GM12875 (cell line): ENCODE data around the gene C14orf180.

ENCODE experiments used
- H3K4me3 ChIP-seq: one replicate; pipeline ENCODE4 v1.5.1; 2011; ENCODE audit warnings: low read depth, low read length, control low read depth
- TF ChIP-seq, protein P1 (sequence below): IDR thresholded peaks from 2 replicates; pipeline ENCODE4 v1.5.1; 2011; ENCODE audit warnings: low read depth, mild to moderate bottlenecking, control low read depth, inconsistent platforms, low read length, moderate library complexity, borderline replicate concordance; ENCODE audit not compliant: insufficient read depth

C14orf180 gene

GRCh38 chr14:104559804-104560585, 19.6 kb upstream of the C14orf180 start:
- TF ChIP-seq, protein P1, sequence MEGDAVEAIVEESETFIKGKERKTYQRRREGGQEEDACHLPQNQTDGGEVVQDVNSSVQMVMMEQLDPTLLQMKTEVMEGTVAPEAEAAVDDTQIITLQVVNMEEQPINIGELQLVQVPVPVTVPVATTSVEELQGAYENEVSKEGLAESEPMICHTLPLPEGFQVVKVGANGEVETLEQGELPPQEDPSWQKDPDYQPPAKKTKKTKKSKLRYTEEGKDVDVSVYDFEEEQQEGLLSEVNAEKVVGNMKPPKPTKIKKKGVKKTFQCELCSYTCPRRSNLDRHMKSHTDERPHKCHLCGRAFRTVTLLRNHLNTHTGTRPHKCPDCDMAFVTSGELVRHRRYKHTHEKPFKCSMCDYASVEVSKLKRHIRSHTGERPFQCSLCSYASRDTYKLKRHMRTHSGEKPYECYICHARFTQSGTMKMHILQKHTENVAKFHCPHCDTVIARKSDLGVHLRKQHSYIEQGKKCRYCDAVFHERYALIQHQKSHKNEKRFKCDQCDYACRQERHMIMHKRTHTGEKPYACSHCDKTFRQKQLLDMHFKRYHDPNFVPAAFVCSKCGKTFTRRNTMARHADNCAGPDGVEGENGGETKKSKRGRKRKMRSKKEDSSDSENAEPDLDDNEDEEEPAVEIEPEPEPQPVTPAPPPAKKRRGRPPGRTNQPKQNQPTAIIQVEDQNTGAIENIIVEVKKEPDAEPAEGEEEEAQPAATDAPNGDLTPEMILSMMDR, result no peak
- H3K4me3 ChIP-seq, result no peak overlapping the region

DNA sequence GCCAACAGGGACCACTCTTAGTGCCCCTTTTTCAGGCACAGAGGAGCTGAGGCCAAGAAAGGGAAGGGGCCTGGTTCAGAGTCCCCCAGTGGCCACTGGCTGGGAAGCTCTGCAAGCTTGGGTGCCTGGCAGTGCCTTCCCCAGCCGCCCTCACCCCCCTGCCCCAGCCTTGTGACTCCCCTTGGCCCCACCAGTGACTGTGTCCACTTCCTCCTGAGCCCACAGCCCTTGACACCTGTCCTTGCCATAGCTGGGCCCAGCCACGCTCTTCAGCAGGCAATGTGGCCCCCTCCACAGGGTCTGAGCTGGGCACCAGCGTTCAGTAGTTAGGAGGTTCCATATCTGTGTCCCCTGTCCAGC, 19.0 kb upstream of the C14orf180 start:
- TF ChIP-seq, protein P1, result no peak

DNA sequence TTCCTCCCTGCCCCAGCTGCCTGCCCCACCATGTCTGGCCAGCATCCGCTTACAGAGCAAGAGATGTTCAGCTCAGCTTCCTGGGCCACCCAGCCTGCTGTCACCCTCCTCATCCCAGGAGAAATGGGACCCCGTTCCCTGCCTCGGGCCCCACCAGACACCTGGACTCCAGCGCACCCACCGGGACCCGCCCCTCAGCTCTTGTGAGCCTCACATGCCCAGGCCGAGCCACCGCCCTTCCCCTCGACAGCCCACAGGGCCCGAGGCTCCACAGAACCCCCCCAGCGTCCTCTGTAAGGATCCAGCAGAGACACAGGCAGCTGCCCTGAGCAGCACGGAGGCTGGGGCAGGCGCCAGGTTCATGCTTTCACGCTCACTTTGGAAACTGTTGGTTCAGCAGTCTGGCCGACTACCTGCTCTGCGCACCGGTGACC, 18.4 kb upstream of the C14orf180 start:
- TF ChIP-seq, protein P1, result no peak
- H3K4me3 ChIP-seq, result no peak overlapping the region

More for the DNA sequence above, 19.0 kb upstream of the C14orf180 start:
- no peak overlapping the region for H3K4me3 ChIP-seq

- TF ChIP-seq, protein P1, result no peak
- H3K4me3 ChIP-seq, result no peak overlapping the region
Measured at GRCh38 chr14:104561632-104562495, 17.7 kb upstream of the C14orf180 start.

DNA sequence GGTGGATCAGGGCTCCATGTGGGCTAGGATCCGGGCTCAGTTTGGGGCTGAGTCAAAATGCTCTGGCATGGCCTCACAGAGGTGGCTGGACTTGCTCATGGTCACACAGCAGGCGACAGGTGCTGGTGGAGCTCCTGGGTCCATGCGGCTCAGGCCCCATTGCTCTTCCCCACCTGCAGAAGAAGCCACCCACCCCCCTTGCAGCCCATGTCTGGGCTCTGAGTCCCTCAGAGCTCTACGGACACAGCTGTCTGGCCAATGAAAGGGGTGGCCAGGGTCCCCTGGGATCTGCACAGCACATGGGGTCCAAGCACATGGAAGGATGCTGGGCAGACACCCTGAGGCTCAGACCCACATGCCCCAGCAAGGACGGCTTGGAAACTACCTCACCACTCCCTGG, 17.0 kb upstream of the C14orf180 start:
- TF ChIP-seq, protein P1, result no peak

GRCh38 chr14:104563191-104563741, 16.3 kb upstream of the C14orf180 start:
- TF ChIP-seq, protein P1, result no peak
- H3K4me3 ChIP-seq, result no peak overlapping the region

More for the DNA sequence above, 17.0 kb upstream of the C14orf180 start:
- H3K4me3 ChIP-seq, result no peak overlapping the region
